HG03342 (cell line): ENCODE measurements around the gene FRK.
"Not testable (repeated sequence)": the region's sequence is repeated elsewhere in the genome, so short reads cannot be mapped to it uniquely, and the experiment has no call there.

Experiments used
- ATAC-seq: cut with Tn5 transposase; IDR thresholded peaks from one replicate; pipeline ENCODE4 v1.9.1; 2021; ENCODE audit warnings: mild to moderate bottlenecking, moderate library complexity; ENCODE audit not compliant: unreplicated experiment

The FRK gene, protein sequence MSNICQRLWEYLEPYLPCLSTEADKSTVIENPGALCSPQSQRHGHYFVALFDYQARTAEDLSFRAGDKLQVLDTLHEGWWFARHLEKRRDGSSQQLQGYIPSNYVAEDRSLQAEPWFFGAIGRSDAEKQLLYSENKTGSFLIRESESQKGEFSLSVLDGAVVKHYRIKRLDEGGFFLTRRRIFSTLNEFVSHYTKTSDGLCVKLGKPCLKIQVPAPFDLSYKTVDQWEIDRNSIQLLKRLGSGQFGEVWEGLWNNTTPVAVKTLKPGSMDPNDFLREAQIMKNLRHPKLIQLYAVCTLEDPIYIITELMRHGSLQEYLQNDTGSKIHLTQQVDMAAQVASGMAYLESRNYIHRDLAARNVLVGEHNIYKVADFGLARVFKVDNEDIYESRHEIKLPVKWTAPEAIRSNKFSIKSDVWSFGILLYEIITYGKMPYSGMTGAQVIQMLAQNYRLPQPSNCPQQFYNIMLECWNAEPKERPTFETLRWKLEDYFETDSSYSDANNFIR

GRCh38 chr6:116060572-116061283 lies at the start of gene FRK:
FRK (minus strand) TSS chr6:116060891; CDS start chr6:116060311, 580 bp downstream.
- no peak for ATAC-seq

DNA sequence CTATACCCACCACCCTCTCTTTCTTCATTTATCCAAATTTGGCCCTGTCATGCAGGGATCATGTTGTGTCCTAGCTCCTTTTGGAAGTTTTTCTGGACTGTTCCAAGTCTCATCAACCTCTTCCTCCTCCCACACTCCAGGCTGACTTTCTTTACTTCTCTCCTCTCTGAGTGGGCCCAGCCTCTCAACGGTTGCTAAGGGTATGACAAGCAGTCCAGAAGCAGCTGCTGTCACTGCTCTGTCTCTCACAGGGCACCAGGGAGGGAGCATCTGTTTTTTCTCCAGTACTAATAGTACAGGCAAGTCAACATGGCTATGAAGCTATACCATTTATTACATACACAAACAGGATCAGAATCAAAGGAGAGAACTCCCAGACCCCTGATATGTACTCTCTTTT lies 48.1 kb upstream of the FRK start:
- no peak for ATAC-seq

GRCh38 chr6:116106146-116106545 lies 45.5 kb upstream of the FRK start:
- ATAC-seq, result no peak

DNA sequence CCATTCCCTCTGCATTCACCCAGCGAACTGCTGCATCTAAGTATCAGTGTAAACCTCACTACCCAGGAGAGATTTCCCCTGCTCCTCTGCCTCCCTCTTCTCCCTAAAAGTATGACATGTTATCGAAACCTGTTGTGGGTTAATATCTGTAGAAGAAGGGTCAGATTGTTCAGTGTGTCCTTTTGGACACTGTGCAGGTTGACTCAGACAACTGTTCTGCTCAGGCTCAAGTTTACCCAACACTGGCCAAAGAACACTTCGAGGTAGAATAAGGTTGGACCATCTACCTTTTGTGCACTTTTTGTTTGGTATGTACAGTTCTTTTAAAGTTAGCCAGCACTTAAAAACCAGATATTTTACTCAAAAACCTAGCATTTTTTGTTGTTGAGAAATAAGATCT lies 44.6 kb upstream of the FRK start:
- ATAC-seq, result no peak

DNA sequence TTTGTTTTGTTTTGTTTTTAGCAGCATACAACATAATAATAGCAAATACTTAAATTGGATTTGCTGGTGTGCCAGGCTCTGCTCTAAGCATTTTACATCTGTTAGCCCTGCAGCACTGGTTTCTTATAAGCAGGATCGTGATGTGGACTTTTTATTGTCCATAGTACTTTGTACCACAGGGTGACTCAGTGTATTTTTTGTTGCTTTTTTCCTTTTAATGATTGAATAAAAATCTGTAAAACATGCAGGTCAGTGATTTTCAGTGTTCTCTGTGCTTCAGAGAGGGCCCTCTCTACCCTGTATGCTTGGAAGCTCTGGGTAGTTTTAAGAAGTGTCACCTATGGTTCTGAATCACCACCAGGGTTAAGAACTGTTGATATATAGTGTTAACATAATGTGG lies 43.9 kb upstream of the FRK start:
- ATAC-seq, result no peak

GRCh38 chr6:116102873-116103272 lies 42.2 kb upstream of the FRK start:
- ATAC-seq, result no peak

DNA sequence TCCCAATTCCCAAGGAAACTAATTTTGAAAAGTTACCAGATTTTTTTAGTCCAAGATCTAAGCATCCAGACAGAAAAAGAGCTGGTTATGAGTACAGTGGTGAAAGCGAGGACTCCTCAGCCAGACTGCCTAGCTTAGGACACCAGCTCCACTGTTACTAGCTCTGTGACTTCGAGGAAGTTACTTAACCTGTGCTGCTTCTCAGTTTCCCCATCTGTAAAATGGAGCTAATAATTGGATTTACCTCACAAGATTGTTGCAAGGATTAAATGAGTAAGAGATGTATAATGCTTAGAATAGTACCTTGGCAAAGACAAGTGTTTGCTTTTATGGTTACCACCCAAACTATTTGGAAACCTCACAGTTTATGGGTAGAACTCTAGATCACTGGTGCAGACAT lies 41.1 kb upstream of the FRK start:
- no peak for ATAC-seq

- ATAC-seq, result no peak
Measured at GRCh38 chr6:116101302-116101718, 40.6 kb upstream of the FRK start.

DNA sequence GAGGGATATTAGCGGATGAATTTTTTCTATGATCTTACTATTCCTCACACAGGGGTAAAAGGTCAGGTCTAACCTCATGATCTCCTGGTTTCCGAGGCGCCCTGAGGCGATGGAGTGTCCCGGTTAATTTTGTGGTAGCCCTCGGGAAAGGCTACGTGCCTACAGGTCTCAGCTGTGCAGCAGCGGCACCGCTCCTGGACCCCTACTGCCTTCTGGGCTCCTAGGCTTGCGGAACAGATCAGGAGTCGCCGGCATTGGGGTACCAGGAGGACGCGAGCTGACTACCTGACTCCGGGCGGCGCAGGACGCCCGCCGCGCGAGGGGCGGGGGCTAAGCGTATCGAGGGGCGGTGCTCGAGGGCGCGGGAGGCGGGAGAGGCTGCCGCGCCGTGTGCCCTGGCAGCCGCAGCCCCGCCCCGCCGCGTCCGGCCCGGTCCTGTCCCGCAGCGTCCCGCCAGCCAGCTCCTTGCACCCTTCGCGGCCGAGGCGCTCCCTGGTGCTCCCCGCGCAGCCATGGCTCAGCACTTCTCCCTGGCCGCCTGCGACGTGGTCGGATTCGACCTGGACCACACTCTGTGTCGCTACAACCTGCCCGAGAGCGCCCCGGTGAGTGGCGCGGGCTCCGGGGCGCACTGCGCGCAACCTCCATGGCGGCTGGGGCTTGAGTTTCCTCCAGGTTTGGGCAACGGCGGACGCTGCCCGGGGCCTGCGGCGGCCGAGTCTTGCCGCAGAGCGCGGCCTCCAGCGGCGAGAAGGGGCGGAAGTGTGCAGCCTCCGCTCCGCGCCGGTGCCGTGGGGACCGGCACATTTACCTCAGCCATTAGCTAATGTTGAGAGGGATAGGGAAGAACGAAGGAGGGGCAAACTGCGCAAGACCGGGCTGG lies 40.0 kb upstream of the FRK start, which contains the start of gene NT5DC1:
Gene NT5DC1, plus strand, starts transcription at position 435 of the 883 bp plus-strand sequence. Its CDS starts 78 bp downstream, at position 513.
- peak; percentile 85 for ATAC-seq

GRCh38 chr6:116099036-116099435 lies 38.3 kb upstream of the FRK start:
- no peak for ATAC-seq

GRCh38 chr6:116096979-116097816 lies 36.5 kb upstream of the FRK start:
- no peak for ATAC-seq

DNA sequence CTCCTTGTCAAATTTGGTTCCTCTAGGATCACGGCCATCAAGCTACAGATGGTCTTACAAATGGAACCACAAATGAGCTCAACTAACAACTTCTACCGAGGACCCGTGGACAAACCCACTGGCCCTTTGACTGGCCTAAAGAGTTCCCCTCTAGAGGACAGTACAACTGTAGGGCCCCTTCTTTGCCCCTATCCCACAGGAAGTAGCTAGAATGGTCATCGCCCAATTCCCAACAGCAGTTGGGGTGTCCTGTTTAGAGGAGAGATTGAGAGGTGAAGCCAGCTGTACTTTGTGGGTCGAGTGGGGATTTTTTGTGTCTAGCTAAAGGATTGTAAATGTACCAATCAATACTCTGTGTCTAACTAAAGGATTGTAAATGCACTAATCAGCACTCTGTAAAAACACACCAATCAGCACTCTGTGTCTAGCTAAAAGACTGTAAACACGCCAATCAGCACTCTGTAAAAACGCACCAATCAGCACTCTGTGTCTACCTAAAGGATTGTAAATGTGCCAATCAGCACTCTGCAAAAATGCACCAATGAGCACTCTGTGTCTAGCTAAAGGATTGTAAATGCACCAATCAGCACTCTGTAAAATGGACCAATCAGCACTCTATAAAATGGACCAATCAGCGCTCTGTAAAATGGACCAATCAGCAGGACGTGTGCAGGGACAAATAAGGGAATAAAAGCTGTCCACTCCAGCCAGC lies 35.5 kb upstream of the FRK start:
- ATAC-seq, result not testable (repeated sequence)

DNA sequence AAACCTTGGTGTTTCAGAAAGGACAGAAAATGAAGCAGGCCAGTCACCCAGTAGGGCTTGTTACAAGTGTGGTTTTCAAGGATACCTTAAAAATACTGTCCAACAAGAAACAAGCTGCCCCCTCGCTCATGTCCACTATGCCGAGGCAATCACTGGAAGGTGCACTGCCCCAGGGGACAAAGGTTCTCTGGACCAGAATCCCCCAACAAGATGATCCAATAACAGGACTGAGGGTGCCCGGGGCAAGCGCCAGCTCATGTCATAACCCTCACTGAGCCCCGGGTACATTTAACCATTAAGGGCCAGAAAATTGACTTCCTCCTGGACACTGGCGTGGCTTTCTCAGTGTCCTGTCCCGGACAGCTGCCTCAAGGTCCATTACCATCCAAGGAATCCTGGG lies 33.4 kb upstream of the FRK start:
- ATAC-seq, result no peak

DNA sequence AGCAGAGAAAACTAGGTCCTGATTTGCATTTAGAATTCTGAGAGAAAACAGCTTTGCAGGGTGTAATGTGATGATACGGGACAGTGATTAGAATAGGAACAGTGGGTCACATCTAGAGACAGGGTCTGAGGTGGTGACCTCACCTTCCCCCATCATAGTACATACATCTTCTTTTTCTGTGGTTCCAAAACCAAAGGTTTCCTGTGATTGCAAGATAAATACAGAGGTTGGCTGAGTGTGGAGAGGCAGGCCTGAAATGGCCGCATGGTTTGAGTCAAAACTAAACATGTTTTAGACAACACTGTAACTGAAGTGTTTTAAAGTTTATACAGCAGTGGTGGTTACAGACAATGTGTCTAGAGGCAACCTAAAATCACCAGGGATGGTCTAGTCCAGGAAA lies 29.6 kb upstream of the FRK start:
- ATAC-seq, result peak; percentile 69

- ATAC-seq, result no peak
Measured at GRCh38 chr6:116088946-116089345, 28.3 kb upstream of the FRK start.

DNA sequence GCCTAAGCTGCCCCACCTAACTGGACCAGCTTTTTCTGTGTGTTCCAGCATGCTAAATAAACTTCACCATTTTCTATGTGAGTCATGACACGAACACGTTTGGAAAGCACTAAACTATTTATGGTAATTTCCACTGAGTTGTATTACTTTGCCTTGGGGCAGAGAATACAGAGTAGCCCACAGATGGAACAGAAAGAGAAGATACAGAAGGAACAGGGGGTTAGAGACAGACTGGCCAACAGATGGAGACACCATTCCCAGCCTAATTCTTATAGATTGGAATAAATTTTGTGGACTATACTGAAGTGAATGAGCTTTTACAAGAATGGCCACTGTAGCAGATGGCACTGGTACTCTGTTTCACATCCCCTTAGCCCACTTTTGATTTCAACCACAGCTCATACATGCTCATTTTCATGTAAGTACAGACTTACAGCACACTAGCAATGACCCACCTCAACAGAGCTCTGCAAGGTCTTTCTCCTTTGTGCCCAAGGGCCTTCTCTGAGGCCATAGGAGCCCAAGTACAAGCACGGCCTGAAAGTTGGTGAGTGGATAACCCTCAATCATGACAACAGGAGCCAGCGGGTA lies 26.8 kb upstream of the FRK start:
- ATAC-seq, result peak; percentile 96

DNA sequence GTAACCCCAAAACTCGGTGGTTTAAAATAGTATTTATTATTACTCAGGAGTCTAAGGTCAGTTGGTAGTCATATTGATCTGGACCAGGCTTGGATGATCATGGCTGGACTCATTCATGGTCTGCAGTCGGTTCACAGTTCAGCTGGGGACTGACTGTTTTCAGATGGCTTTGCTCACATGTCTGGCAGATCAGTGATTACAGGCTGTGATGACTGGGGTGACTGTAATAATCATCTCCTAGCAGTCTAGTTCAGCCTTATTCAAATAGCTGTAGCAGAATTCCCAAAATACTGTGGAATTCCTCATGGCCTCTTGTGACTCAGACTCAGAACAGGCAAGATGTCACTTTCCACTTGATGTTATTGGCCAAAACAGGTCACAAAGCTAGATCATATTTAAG lies 23.6 kb upstream of the FRK start:
- no peak for ATAC-seq

DNA sequence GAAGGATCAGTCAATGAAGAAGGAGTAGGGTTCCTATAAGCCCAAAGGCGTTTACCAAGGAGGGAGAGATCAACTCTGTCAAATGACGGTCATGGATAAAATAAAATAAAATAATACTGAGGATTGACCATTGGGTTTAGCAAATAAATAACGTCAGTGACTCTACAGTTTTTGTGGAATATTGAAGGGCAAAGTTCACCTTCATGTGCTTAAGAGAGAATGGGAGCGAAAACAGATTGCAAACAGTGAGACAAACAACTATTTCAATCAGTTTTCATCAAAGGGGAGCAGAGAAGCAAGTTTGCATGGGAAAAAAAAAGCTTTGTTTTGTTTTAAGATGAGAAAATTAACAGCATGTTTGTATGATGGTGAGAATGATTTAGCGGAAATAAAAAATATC lies 22.4 kb upstream of the FRK start:
- ATAC-seq, result no peak

DNA sequence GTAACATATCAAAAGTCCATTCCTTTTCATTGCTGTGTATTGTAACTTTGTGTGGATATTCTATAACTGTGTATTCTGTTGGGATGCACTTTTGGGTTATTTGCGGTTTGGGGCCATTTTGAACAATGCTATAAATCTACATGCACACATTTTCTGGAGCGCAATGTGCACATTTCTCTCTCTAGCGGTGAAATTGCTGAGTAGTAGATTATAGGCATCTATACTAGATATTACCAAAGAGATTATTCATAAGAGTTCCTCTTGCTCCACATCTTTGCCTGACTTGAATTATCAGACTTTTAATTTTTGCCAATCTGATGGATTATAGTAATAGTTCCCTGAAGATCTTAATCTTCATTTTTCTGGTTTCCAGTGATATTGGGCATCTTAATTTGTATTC lies 18.3 kb upstream of the FRK start:
- ATAC-seq, result no peak
